GM12864 (cell line): ENCODE results near the gene CDC37.
"Not testable (repeated sequence)": the region's sequence is repeated elsewhere in the genome, so short reads cannot be mapped to it uniquely, and the experiment has no call there.

ENCODE experiments used
- DNase-seq: peaks from one replicate; pipeline ENCODE4 v3.0.0-alpha.2; 2011; ENCODE audit warnings: low read depth
- H3K4me3 ChIP-seq: 2 replicates; pipeline ENCODE4 v1.5.1; 2011; ENCODE audit warnings: mild to moderate bottlenecking, low read depth, low read length, control low read depth
- CTCF ChIP-seq: IDR thresholded peaks from 2 replicates; pipeline ENCODE4 v1.5.1; 2011; ENCODE audit warnings: low read depth, mild to moderate bottlenecking, moderate library complexity, low read length, control low read depth, inconsistent platforms; ENCODE audit errors: missing control alignments

The CDC37 gene

DNA sequence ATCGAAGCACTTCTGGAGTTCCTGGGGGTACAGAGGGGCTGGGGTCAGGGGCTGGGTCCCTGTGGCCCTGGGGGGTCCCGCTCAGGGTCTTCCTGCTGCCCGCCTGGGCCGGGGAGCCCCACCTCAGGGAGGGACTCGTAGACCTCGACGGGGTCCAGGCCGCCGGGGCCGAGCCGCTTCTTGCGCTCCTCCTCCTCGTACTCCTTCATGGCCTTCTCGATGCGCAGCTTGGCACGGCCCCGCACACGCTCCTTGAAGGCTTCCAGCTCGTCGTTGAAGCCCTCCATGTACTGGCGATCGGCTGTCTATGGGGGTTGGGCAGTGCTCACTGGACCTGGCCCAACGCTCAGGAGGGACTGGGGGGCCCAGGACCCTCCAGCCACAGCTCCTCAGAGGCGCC lies 10.2 kb downstream of the CDC37 start:
- no peak for TF ChIP-seq CTCF
- no peak for DNase-seq
- no peak overlapping the region for H3K4me3 ChIP-seq

DNA sequence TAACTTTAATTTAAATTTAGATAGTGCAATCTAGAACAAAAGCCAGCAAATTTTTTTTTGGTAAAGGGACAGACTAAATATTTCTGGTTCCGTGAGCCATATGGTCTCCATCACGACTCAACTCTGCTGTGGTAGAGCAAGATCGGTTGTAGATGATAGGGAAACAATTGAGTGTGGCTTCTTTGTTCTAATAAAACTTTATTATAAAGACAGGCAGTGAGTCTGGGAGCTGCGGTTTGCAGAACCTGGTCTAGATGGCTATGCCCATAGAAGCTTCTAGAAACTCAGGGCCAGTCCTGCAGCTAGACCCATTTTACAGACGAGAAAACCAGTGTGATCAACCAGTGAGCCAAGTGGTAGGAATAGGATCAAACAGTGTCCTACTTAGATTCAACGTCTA lies 11.2 kb downstream of the CDC37 start:
- no peak for TF ChIP-seq CTCF
- no peak overlapping the region for H3K4me3 ChIP-seq
- DNase-seq: no peak

GRCh38 chr19:10390652-10391286 lies 12.6 kb downstream of the CDC37 start:
- no peak overlapping the region for H3K4me3 ChIP-seq
- TF ChIP-seq CTCF: peak; percentile 90
- DNase-seq: no peak

DNA sequence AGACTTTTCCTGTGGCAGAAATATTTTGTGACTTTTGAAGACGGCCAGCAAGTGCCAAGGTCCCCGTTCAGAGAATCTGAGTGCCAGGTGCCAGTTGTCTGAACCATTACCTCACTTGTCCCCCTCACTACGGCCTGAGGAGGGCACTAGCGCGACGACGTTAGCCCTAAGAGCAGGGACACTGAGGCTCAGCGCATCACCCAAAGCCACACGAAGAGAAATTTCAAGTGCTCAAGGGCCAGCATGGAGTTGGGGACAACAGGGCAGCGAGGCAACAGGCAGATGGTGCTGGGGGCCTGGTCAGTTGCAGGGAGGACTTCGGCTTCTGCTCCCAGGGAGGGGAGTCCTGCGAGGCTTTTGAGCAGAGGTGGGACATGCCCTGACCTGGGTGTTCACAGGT lies 13.5 kb downstream of the CDC37 start:
- H3K4me3 ChIP-seq: no peak overlapping the region
- peak; percentile 34 for TF ChIP-seq CTCF
- DNase-seq: no peak

DNA sequence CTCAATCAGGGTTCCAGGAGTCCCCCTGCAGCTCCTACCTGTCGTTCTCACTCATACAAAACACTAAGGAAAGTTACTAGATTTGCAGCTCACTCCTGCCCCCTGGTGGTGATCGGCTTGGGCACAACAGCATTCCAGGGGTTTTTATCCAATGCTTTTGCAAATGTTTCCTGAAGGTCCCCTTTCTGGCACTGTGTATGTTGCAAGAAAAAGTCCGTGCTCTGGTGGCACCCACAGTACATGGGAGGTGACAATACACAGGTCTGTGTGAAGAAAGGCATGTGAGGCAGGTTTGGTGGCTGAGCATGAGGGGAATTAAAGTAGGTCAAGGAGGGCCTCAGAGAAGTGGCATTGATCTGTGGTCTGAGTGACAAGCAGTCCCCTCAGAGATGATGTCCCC lies 14.4 kb downstream of the CDC37 start:
- no peak overlapping the region for H3K4me3 ChIP-seq
- peak; percentile 62 for DNase-seq
- TF ChIP-seq CTCF: peak; percentile 90

DNA sequence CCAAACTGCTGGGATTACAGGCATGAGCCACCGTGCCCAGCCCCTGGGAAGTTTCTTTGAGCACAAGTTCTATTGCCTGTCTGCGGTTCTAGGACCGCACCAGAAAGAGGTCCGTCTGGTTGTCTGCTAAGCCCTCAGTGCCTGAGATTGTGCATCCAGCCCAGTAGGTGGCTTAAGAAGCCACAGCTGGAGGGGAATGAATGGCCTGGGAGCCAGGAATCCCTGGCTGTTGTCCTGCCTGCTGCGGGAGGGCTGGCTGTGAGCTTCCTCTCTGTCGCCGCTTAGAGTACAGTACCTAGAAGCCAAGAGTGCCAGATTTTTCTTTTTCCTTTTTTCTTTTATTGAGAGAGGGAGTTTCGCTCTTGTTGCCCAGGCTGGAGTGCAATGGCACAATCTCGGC lies 18.8 kb downstream of the CDC37 start:
- H3K4me3 ChIP-seq: no peak overlapping the region
- DNase-seq: no peak
- TF ChIP-seq CTCF: peak; percentile 19

DNA sequence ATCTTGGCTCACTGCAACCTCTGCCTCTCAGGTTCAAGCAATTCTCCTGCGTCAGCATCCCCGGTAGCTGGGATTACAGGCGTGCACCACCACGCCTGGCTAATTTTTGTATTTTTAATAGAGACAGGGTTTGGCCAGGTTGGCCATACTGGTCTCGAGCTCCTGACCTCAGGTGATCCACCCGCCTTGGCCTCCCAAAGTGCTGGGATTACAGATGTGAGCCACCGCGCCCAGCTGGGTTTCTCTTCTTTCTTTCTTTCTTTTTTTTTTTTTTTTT lies 20.2 kb downstream of the CDC37 start:
- H3K4me3 ChIP-seq, DNase-seq: not testable (repeated sequence)
